SH-SY5Y (cell line): ENCODE results near the gene SYNGAP1.

ENCODE experiments used
- GATA2 ChIP-seq: IDR thresholded peaks from 2 replicates; pipeline ENCODE4 v1.6.1; 2011; ENCODE audit warnings: mild to moderate bottlenecking, low read depth, low read length
- GATA3 ChIP-seq: IDR thresholded peaks from 2 replicates; pipeline ENCODE4 v1.6.1; 2011; ENCODE audit warnings: low read depth, mild to moderate bottlenecking, low read length, moderate library complexity

DNA sequence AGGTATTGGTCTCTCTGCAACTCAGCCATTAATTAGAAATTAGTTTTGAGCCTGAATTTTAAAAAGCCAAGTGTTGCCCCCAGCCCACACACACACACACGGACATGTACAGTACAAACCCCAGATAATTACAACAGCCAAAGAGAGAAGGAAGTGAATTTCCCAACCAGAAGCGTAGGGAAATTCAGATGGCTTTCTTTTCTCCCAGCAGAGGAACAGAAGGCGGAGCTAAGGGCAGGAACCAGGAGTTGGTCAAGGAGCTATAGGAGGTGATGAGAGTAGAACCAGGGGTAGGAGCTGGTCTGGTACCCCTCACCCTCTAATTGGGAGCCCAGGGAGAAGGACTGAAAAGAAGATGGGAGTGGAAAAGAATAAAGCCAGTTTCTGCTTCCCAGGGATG is 30.6 kb downstream of the SYNGAP1 start:
- TF ChIP-seq GATA3: no peak
- no peak for TF ChIP-seq GATA2
